Endothelial cell of umbilical vein (primary cell): ENCODE data around the gene PLEKHJ1. TPM values are rescaled to one million over a fixed set of nuclear protein-coding genes. Genes with fewer than 3 reads are reported as not detected.

Experiments used
- BruUV-seq: library from RNA; stranded (reverse); fragments of 400-500 nt; replicated peaks from 2 replicates; lab custom pipeline; 2021; lab: Mats Ljungman, UMichigan
- CTCF ChIA-PET: fragments of 300-600, 350-600 bp; sonication (Branson Sonifier 250); formaldehyde crosslinking; loops from one replicate; lab custom pipeline; 2021; ENCODE audit warnings: antibody characterized with exemption, inconsistent platforms; lab: Charles Lee
- POLR2A ChIA-PET: fragments of 300-600, 350-600 bp; sonication (Branson Sonifier 250); formaldehyde crosslinking; loops from one replicate; lab custom pipeline; 2021; ENCODE audit warnings: antibody characterized with exemption, inconsistent platforms; lab: Charles Lee
- DNase-seq: peaks from one replicate; pipeline ENCODE4 v3.0.0-alpha.2; 2011; ENCODE audit warnings: low read depth, low spot score
- FAIRE-seq: peaks from 2 replicates; lab custom pipeline; 2011; peaks lifted over from hg19 to GRCh38; lab: Jason Lieb, UNC
- H2AFZ ChIP-seq: 2 replicates; pipeline ENCODE4 v1.6.0; 2012; ENCODE audit warnings: low read depth, low read length, control low read depth, inconsistent platforms
- H3K27ac ChIP-seq: 2 replicates; pipeline ENCODE4 v1.5.1; 2011; ENCODE audit warnings: low read depth, mild to moderate bottlenecking, control low read depth, low read length, moderate library complexity; ENCODE audit not compliant: insufficient read depth
- H3K27me3 ChIP-seq, 2 experiments: 2 replicates each; pipeline versions ENCODE4 v1.6.0 to v1.6.1; 2011; ENCODE audit warnings: low read length in 2 of 2, mixed read lengths in 1 of 2; ENCODE audit not compliant: control insufficient read depth in 2 of 2, insufficient read depth in 2 of 2
- H3K36me3 ChIP-seq, 2 experiments: 2 replicates in 1 of 2; 3 replicates in 1 of 2; pipeline ENCODE4 v1.5.1; 2011; ENCODE audit warnings: low read length in 2 of 2, mild to moderate bottlenecking in 1 of 2, moderate library complexity in 1 of 2; ENCODE audit not compliant: control insufficient read depth in 2 of 2, insufficient read depth in 2 of 2; ENCODE audit errors: extremely low read depth in 1 of 2
- H3K4me1 ChIP-seq: 3 replicates; pipeline ENCODE4 v1.5.1; 2011; ENCODE audit warnings: mild to moderate bottlenecking, low read length; ENCODE audit not compliant: control insufficient read depth, insufficient read depth; ENCODE audit errors: extremely low read depth
- H3K4me2 ChIP-seq: 2 replicates; pipeline ENCODE4 v1.6.1; 2011; ENCODE audit warnings: low read length, control low read depth, mixed read lengths; ENCODE audit not compliant: insufficient read depth
- H3K4me3 ChIP-seq, 3 experiments: fragments of 200-600 bp in 1 of 3; sonication (generic), shearing (Covaris generic) in 1 of 3; replicated peaks in 1 of 3; 2 replicates each; pipeline ENCODE4 v1.5.1; 2011 to 2016; ENCODE audit warnings: control low read depth in 3 of 3, low read length in 3 of 3, mild to moderate bottlenecking in 2 of 3, inconsistent platforms in 1 of 3, low read depth in 1 of 3, moderate library complexity in 1 of 3; ENCODE audit not compliant: insufficient read depth in 1 of 3
- H3K79me2 ChIP-seq: 2 replicates; pipeline ENCODE4 v1.6.0; 2012; ENCODE audit warnings: low read length, inconsistent platforms; ENCODE audit not compliant: control insufficient read depth, insufficient read depth
- H3K9ac ChIP-seq: replicated peaks from 2 replicates; pipeline ENCODE3; 2011; ENCODE audit warnings: low read length, control low read depth; ENCODE audit not compliant: insufficient read depth; ENCODE audit errors: extremely low read depth
- H3K9me1 ChIP-seq: replicated peaks from 3 replicates; pipeline ENCODE4 v1.6.0; 2011; ENCODE audit warnings: mild to moderate bottlenecking, low read length; ENCODE audit not compliant: control insufficient read depth, insufficient read depth; ENCODE audit errors: extremely low read depth
- H3K9me3 ChIP-seq: replicated peaks from 2 replicates; pipeline ENCODE4 v1.5.1; 2012; ENCODE audit warnings: low read length, inconsistent platforms; ENCODE audit not compliant: control insufficient read depth, insufficient read depth
- H4K20me1 ChIP-seq: replicated peaks from 2 replicates; pipeline ENCODE3; 2011; ENCODE audit warnings: mild to moderate bottlenecking, low read length; ENCODE audit not compliant: control insufficient read depth, insufficient read depth; ENCODE audit errors: extremely low read depth
- CTCF ChIP-seq, 2 donors: IDR thresholded peaks; 1 replicate in 1 of 2; 2 replicates in 1 of 2; pipeline ENCODE4 v1.5.1; 2011; ENCODE audit warnings: low read length in 2 of 2, mild to moderate bottlenecking in 2 of 2, moderate library complexity in 2 of 2, control low read depth in 1 of 2, inconsistent platforms in 1 of 2, low read depth in 1 of 2; ENCODE audit not compliant: insufficient read depth in 1 of 2; ENCODE audit errors: extremely low read depth in 1 of 2
- EZH2 ChIP-seq: IDR thresholded peaks from 2 replicates; pipeline ENCODE4 v1.6.1; 2012; ENCODE audit warnings: borderline replicate concordance, low read depth, mild to moderate bottlenecking, moderate library complexity, low read length, inconsistent platforms; ENCODE audit not compliant: severe bottlenecking
- FOS ChIP-seq: IDR thresholded peaks from 2 replicates; pipeline ENCODE4 v1.6.1; 2011; ENCODE audit warnings: mild to moderate bottlenecking, low read length, moderate library complexity, borderline replicate concordance; ENCODE audit not compliant: insufficient read depth
- POLR2A ChIP-seq: IDR thresholded peaks from 2 replicates; pipeline ENCODE4 v1.6.1; 2012; ENCODE audit warnings: low read depth, mild to moderate bottlenecking, control low read depth, low read length
- POLR2AphosphoS5 ChIP-seq: IDR thresholded peaks from 2 replicates; pipeline ENCODE4 v1.6.1; 2012; ENCODE audit warnings: low read depth, mild to moderate bottlenecking, control low read depth, low read length, moderate library complexity; ENCODE audit not compliant: insufficient read depth
- dilution Hi-C: fragments of 300-500 bp; cut with MboI; formaldehyde crosslinking; loops from one replicate; pipeline ENCODE4 v1.15.0; 2019; ENCODE audit warnings: low sequenced_read_pairs; ENCODE audit not compliant: extremely low pct_ligation_motif_present
- intact Hi-C: fragments of 100-400 bp; cut with micrococcal nuclease; formaldehyde crosslinking; loops from one replicate; pipeline ENCODE4 v1.10.0; 2022
- polyA plus RNA-seq, 4 experiments: library from polyadenylated mRNA; depleted of rRNA in 3 of 4; stranded (reverse) in 3 of 4; unstranded in 1 of 4; fragments of >200 nt; gene quantifications; 2 replicates each; pipeline versions ENCODE4 v1.2.1 to v1.2.3, GENCODE V29; 2011 to 2012; ENCODE audit warnings: missing spikeins in 1 of 4
- total RNA-seq: library from RNA; stranded (reverse); gene quantifications from 2 replicates; pipeline ENCODE4 v1.2.3, GENCODE V29; 2021
- TF ChIP-seq, protein P1 (sequence below): IDR thresholded peaks from 2 replicates; pipeline ENCODE4 v1.6.1; 2011; ENCODE audit not compliant: insufficient read depth, insufficient read length

The PLEKHJ1 gene
- total and polyA plus RNA-seq, 2 donors (not counting 3 experiments of a cell fraction or from before 2014, with no cell fraction given) = 82.4 to 115 TPM

- Histone ChIP-seq H3K4me3 (no peak overlapping the region), H3K27me3 (no peaks in the 10 kb centered on the region), H3K27ac (no peak overlapping the region), H3K9ac (no peak overlapping the region), H3K9me3 (no peaks in the 10 kb centered on the region), H3K4me2 (no peak overlapping the region), H4K20me1 (no peaks in the 10 kb centered on the region), H2AFZ (no peak overlapping the region), H3K79me2 (peaks cover 24% of the 10 kb centered on the region), H3K9me1 (no peaks in the 10 kb centered on the region), H3K4me1 (no peaks in the 10 kb centered on the region), H3K36me3 (peaks cover 7 to 59% of the 10 kb centered on the region in 2 experiments)
- BruUV-seq = no TSS peak
- TF ChIP-seq POLR2AphosphoS5 = no peak
- TF ChIP-seq POLR2A = no peak
- no peak for TF ChIP-seq FOS
- no peak for TF ChIP-seq CTCF (IDR thresholded peaks at IDR 0.05; ENCODE audit: extremely low read depth in 1 of 2, insufficient read depth in 1 of 2, low read depth in 1 of 2, low read length in 2 of 2)
- TF ChIP-seq, protein P1, sequence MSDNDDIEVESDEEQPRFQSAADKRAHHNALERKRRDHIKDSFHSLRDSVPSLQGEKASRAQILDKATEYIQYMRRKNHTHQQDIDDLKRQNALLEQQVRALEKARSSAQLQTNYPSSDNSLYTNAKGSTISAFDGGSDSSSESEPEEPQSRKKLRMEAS = no peak
- TF ChIP-seq EZH2 = no peak
- DNase-seq (no peak), FAIRE-seq (no peak)
- POLR2A ChIA-PET = no interaction called here
- CTCF ChIA-PET = no interaction called here
- dilution Hi-C loops (no loop called here), intact Hi-C loops (no loop called here)
Observed at GRCh38 chr19:2192862-2193261, 43.3 kb downstream of the PLEKHJ1 start.
